GM10847 (cell line): ENCODE data around the gene PLCL1.

ENCODE experiments used
- POLR2A ChIP-seq: IDR thresholded peaks from 2 replicates; pipeline ENCODE4 v1.6.1; 2011; ENCODE audit not compliant: insufficient read length; ENCODE audit errors: extremely low read depth

PLCL1 gene

DNA sequence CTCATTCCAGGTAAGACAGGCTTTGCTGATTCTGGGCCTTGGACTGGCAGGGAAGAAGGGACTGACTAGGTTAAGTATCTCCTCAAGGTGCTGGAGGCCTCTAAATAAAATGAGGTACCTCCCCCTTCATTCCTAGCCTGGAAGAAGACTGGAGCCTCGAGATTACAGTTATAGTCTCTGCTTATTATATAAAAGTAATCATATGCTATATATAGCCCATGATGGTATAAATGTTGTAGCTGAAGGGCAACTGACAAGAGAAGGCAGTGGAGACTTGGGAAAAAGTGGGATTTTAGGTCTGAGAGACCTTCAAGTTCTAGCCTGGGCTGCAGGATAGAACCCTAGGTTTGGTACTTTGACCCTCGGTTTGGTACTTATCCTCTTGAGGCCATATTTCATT lies 248.3 kb downstream of the PLCL1 start:
- TF ChIP-seq POLR2A = no peak

DNA sequence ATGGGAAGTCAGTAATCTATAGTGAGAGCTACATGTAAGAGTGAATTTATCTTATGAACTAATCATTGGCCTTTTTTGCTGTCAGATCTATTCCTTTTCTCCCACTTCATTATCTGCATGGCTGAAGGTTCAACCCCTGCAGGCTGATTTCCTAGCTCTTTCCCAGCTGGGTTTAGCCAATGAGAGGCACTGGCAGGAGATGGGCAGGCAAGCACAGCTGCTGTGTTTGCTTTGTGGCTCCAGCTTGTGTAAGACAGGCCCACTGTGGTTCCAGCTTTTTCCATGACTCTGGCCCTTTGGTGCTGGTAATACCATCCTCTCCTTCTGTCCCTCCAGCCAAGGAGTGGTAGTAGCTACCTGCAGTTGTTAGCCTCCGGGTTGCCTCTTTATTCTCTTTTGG lies 248.8 kb downstream of the PLCL1 start:
- no peak for TF ChIP-seq POLR2A

DNA sequence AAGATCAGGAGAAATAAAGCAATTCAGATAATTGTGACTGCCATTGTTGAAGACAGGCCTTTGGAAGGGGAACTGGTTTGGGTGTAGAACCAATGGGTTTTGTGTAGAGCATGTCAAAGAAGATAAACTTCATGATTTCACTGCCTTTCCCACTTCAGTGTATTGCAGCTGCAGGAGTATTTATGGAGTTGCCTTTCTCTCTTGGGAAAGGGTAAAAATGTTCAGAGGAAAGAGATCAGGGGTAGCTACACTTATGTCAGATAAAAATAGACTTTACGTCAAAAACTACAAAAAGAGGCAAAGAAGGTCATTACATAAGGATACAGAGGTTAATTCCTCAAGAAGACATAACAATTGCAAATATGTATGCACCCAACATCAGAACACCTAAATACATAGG lies 249.4 kb downstream of the PLCL1 start:
- TF ChIP-seq POLR2A = no peak

DNA sequence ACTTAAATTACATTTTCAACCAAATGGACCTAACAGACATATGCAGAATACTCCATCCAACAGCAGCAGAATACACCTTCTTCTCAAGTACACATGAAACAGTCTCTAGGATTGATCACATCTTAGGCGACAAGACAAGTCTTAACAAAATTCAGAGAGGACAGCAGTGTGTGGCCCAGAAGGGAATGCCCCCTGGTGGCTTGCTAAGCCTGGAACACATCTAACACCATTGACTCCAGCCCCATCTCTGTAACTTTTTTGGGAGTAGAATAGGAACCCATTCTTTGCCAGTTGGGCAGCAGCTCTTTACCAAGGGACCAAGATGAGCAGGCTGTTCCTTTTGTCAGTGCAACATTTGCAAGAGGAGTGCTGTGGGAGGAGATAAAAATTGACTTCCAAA lies 249.9 kb downstream of the PLCL1 start:
- TF ChIP-seq POLR2A = no peak

DNA sequence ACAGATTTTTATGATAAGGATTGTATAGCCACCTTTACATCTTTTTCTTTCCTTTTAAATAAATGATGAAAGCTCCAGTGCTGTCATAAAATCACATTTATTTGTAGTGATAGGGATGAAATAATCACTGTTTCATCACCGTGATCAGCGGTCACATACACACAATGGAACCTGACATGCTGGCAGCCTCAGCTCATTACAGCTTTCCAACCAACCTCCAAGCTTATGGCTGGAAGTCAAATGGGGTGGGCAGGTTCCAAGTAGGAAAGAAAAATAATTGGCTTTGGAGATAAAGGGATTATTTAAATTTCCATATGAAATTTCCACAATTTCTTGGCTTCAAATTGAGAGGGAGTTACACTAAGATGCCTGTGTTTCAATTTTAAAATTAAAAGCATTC lies 251.3 kb downstream of the PLCL1 start:
- no peak for TF ChIP-seq POLR2A

DNA sequence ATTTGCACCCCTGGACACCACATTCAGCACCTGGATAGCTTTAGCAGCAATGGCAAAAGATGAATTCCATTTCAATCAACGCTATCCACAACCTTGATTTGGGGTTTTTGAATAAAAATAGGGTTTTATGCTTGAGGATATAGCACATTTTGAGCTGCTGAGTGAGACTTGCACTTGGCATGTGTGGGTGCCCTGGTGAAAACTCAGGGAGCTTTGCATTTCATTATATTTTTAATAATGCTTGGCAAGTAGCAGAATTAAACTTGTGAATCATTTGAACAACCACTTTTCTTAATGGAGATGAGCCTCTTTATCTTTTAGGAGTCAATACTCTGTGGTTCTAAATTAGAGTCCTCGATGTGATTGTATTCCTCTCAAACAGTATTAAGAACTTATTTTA lies 252.4 kb downstream of the PLCL1 start:
- no peak for TF ChIP-seq POLR2A

DNA sequence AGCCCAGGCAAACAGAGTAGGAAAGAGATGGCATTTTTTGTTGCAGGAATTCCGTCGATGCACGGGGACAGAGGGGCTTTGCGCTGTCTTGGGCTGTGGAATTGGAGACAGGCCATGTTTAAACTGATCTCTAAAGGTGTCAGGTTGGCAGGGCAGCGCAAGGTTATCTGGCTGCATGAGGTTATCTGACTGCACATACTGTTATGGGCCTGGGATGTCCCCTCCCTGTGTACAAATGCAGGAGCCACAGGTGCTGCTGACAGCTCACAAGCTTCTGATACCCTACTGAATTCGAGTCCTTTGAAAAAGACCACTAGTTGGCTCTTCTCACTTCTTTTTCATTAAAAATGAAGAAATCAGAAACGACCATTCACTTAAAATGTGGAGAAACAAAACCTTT lies 255.4 kb downstream of the PLCL1 start:
- no peak for TF ChIP-seq POLR2A

DNA sequence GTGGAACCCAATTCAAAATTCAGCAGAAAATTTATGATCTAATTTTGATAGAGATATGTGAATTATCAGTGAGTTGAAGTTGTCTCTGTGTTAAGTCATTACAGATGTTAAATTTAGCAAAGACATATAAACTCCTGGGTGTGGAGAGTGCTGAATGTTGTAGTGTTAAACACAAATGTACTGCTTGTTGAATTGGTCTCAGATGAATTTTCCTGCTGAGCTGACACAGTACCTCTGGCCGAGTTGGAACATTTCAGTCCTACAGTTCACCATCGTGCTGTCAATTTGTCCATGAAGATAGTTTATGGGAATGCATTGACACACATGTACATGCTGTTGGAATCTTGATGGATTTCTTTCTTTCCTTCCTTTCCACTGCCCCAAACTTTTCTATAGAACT lies 255.9 kb downstream of the PLCL1 start:
- TF ChIP-seq POLR2A = no peak

DNA sequence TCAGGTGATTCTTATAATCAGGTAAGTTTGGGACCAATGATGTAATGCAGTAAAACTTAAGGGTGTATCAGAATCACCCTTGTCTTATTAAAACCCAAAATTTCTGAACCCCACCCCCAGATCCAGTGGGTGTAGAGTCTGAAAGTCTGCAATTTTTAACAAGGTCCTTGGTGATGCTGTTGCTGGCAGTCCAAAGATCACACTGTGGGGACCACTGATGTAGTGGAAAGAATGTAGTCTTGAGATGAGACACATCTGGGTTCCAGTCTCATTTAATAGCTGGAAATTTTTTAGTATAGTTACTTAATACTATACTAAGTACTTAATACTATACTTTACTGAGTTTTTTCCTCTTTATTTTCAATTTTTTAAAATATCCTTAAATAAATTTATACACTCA lies 258.4 kb downstream of the PLCL1 start:
- no peak for TF ChIP-seq POLR2A

DNA sequence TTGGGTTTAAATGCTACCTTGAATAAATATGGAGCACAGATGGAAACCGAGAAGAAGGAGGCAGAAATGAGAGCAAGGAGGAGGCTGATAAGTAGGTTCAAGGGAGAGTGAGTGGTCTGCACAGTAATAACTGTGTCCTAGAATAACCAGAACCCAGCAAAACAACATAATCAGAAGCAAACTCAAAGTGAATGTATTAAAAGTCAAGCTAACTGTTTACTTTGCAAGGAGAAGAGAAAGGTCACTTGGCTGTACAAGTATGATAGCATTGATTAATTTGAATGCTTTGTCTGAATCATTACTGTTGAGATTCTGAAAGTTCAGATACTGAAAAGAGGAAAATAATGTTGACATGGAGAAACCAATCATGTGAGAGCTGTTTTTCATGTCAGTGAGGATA lies 258.8 kb downstream of the PLCL1 start:
- no peak for TF ChIP-seq POLR2A

DNA sequence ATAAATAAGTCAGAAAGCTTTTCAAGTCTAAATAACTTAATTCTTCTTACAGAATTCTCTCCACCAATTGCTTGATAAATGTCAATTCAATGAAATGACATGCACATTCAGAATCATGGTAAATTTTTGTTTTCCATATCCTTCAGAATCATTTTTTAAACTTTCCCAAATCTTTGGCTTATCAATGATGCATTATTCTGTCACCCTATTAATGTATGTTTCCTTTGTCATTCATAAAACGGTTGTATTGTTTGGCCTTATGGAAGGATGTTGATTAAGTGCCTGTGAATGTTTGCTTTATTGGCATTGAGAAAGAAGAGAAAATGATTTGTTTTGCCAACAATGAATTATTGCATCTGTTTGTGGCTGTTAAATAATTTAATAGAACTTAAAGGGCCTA lies 260.9 kb downstream of the PLCL1 start:
- TF ChIP-seq POLR2A = no peak

DNA sequence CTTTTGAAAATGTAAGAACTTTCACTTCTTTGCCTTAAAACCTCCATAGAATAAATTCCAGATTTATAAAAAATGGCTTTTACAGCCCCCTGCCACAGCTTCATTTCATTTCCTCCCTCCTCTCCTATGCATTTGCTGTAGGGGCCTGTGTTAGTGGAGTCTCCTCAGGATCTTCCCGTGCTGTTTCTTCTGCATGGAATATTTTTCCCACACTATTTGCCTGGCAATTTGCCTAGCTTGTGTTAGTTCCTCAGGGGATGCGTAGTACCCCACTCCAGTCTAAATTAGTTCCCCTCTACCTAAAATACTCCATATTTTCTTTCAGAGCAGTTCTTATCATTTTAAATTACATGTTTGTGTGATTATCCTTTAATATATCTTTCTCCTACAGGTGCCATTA lies 262.2 kb downstream of the PLCL1 start:
- TF ChIP-seq POLR2A = no peak

DNA sequence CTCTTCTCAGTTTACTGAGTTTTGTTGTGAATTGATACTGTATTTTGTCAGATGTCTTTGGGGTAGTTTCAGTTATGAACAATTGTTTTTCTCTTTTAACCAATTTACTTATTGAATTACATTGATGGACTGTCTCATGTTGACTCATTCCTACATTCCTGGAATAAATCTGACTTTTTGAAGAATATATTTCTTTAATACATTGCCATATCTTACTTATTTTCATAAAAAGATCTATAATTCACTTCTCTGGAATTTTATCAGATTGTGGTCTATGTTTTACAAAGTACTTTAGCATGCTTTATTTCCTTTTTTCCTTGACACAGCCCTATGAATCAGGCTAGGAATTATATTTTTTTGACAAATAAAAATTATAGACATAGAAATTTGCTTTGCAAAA lies 268.3 kb downstream of the PLCL1 start:
- TF ChIP-seq POLR2A = no peak

DNA sequence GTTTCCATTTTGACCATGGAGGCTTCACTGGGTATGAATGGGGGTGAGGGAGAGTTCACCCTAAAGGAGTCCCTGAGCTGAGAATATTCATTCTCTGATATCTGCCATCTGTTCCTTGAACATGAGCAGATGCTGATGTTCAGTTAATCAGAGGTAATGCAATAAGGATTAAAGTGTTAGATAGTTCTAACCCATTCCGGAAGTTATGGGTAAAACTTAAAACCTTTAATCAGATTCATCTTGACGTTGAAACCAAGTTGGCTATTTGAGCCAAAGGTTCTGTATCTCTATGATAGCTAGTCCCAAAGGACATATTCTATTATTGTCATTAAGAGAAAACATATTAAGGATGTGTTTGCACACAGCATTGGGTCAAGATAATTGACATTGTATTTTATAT lies 268.9 kb downstream of the PLCL1 start:
- no peak for TF ChIP-seq POLR2A

DNA sequence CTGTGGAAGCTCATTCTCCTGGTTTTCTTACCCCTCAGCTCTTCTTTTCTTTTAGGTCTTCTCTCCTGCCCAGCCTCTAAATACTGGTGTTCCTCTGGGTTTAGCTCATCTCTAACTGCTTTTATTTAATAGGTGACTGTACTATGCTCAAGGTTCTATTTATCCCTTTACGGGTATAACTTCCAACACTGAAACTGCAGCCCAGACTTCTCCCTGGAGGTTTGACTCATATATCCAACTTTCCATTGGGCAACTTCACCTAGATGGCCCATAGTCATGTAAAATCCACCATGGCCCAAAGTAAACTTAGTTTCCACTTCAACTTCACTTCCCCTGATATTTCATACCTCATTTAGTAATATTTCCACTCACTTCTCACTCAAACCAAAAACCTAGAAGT lies 273.1 kb downstream of the PLCL1 start:
- no peak for TF ChIP-seq POLR2A

DNA sequence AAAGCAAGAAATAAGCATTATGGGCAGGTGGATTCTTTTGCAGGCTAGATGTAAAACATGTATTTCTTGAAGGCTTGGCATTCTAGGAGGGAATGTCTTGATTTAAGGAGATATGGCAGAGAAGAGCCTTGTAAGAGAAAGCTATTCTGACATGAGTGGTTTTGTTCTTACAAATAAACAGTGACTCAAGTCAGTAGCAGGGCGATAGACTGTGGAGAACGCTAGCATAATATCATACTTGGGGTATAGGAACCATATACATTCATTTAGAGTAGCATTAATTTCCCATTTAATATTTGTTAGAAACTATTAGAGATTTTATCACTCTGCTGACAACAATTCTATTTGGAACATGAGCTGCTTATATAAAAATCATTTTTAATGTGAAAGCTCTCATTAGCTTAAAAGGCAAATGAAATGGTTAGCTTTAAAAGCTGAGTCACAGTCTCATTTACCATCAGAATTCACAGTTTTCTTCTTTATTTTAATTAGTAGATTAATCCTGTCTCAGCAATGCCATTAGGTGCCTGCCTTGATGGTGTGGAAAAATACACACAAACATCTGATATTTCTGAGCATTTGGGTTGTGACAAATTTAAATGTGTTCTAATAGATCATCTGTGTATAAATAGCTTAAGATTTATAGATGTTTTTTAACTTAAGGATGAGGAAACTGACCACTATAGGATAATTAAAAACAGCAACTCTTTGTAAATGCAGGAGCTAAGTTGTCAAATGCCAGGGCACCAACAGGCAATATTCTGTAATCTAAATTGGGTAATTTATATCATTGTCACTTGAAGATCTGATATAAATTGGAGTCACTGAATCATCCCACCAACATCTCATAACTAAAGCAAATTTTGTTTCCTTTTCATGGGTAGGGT lies 276.7 kb downstream of the PLCL1 start:
- TF ChIP-seq POLR2A = no peak

DNA sequence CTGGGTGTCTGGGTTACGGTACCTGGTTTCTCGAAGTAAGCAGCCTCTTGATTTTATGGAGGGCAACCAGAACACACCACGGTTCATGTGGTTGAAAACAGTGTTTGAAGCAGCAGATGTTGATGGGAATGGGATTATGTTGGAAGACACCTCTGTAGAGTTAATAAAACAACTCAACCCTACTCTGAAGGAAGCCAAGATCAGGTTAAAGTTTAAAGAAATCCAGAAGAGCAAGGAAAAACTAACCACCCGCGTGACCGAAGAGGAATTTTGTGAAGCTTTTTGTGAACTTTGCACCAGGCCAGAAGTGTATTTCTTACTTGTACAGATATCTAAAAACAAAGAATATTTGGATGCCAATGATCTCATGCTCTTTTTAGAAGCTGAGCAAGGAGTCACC lies 279.8 kb downstream of the PLCL1 start:
- TF ChIP-seq POLR2A = no peak
